ENCODE data around the gene B3GNT5. TPM values are rescaled to one million over a fixed set of nuclear protein-coding genes. Genes with fewer than 3 reads are reported as not detected.

The B3GNT5 gene
- total and polyA plus RNA-seq, 2 of the 8 experiments (the other 6 are each of a cell fraction or from before 2014, with no cell fraction given) = 2.4 to 9.7 TPM

GRCh38 chr3:183279371-183279770, 26.3 kb downstream of the B3GNT5 start:
- POLR2A ChIA-PET (ENCODE audit: partially characterized antibody) = no interaction called here

More at GRCh38 chr3:183279371-183279770, 26.3 kb downstream of the B3GNT5 start:
- Histone ChIP-seq H3K4me1 (replicated peaks in 1 of 4; ENCODE audit: control insufficient read depth in 3 of 4, insufficient read depth in 4 of 4, low read length in 3 of 4) (no peaks in the 10 kb centered on the region; a peak in 1 of 7 replicates), H3K4me3 (ENCODE audit: extremely low read depth in 1 of 4, insufficient read depth in 2 of 4, low read depth in 3 of 4, low read length in 4 of 4) (no peak overlapping the region), H2BK15ac (ENCODE audit: low read length) (no peak overlapping the region), H2AK5ac (ENCODE audit: low read depth, low read length) (no peak overlapping the region), H3K4ac (replicated peaks; ENCODE audit: insufficient read length, low read depth, low read length) (no peak overlapping the region), H2BK20ac (ENCODE audit: low read length) (no peak overlapping the region), H3K79me1 (ENCODE audit: low read depth, low read length) (no peaks in the 10 kb centered on the region), H2BK120ac (replicated peaks; ENCODE audit: low read depth, low read length) (no peak overlapping the region), H4K20me1 (replicated peaks in 1 of 2; ENCODE audit: control insufficient read depth in 1 of 2, insufficient read depth in 2 of 2, low read length in 2 of 2) (no peaks in the 10 kb centered on the region), H3K23me2 (ENCODE audit: low read depth, low read length) (no peaks in the 10 kb centered on the region; the same call in 1 of the 2 replicates), H3K36me3 (ENCODE audit: control insufficient read depth in 2 of 4, insufficient read depth in 4 of 4, low read length in 3 of 4) (no peaks in the 10 kb centered on the region), H3K14ac (ENCODE audit: insufficient read length) (no peak overlapping the region), H3K27me3 (replicated peaks in 1 of 4; ENCODE audit: control insufficient read depth in 3 of 4, extremely low read depth in 1 of 4, insufficient read depth in 3 of 4, low read length in 3 of 4) (no peaks in the 10 kb centered on the region), H4K8ac (ENCODE audit: extremely low read depth, insufficient read depth, low read length) (no peak overlapping the region), H3K23ac (ENCODE audit: insufficient read length) (no peak overlapping the region), H3K18ac (ENCODE audit: extremely low read depth, low read length) (no peak overlapping the region), H3K4me2 (ENCODE audit: insufficient read depth in 1 of 2, low read depth in 2 of 2, low read length in 2 of 2) (no peak overlapping the region), H4K91ac (replicated peaks; ENCODE audit: insufficient read length, low read length) (no peak overlapping the region), H2BK12ac (ENCODE audit: low read depth, low read length) (no peak overlapping the region), H3K27ac (ENCODE audit: low read depth, low read length) (no peak overlapping the region), H2BK5ac (ENCODE audit: low read depth, low read length) (no peak overlapping the region), H3K9ac (replicated peaks in 1 of 4; ENCODE audit: extremely low read depth in 1 of 4, low read depth in 3 of 4, low read length in 3 of 4) (no peak overlapping the region), H2AFZ (ENCODE audit: low read length) (no peak overlapping the region), H3K79me2 (ENCODE audit: control insufficient read depth in 1 of 2, insufficient read depth in 2 of 2, low read length in 2 of 2) (no peaks in the 10 kb centered on the region), H3K9me3 (ENCODE audit: insufficient read depth in 2 of 2, low read depth in 1 of 2, low read length in 1 of 2) (no peaks in the 10 kb centered on the region), H4K5ac (ENCODE audit: insufficient read length, low read depth, low read length) (no peak overlapping the region), H3K56ac (replicated peaks; ENCODE audit: insufficient read length, low read depth, low read length) (no peak overlapping the region)
- FAIRE-seq (no peak), DNase-seq (ENCODE audit: low read depth in 1 of 2, low spot score in 2 of 2) (no peak)
- no peak for TF ChIP-seq SIRT6 (IDR thresholded peaks at IDR 0.05; ENCODE audit: low read length)
- TF ChIP-seq SRF (IDR thresholded peaks at IDR 0.05; ENCODE audit: low read depth, low read length) = no peak
- TF ChIP-seq RXRA (IDR thresholded peaks at IDR 0.05; ENCODE audit: insufficient read depth, low read depth, low read length) = no peak
- no peak for TF ChIP-seq KDM4A (IDR thresholded peaks at IDR 0.05; ENCODE audit: low read depth, low read length, severe bottlenecking)
- TF ChIP-seq FOSL1 (IDR thresholded peaks at IDR 0.05; ENCODE audit: insufficient read depth, low read depth, low read length) = no peak
- no peak for TF ChIP-seq CTBP2 (IDR thresholded peaks at IDR 0.05; ENCODE audit: borderline replicate concordance, insufficient read depth, insufficient read length, low read length)
- TF ChIP-seq HDAC2 (IDR thresholded peaks at IDR 0.05; ENCODE audit: borderline replicate concordance in 1 of 2, low read depth in 2 of 2, low read length in 2 of 2) = no peak
- no peak for TF ChIP-seq ASH2L (IDR thresholded peaks at IDR 0.05; ENCODE audit: low read length)
- no peak for TF ChIP-seq POLR2AphosphoS5 (IDR thresholded peaks at IDR 0.05; ENCODE audit: low read depth, low read length)
- no peak for TF ChIP-seq EZH2 (IDR thresholded peaks at IDR 0.05; ENCODE audit: low read depth, low read length, severe bottlenecking)
- TF ChIP-seq BRCA1 (IDR thresholded peaks at IDR 0.05; ENCODE audit: low read depth, low read length) = no peak
- no peak for TF ChIP-seq GABPA (IDR thresholded peaks at IDR 0.05; ENCODE audit: borderline replicate concordance, insufficient read depth, low read length)
- TF ChIP-seq SIN3A (conservative IDR thresholded peaks at IDR 0.05 in 1 of 2, IDR thresholded peaks at IDR 0.05 in 1 of 2; ENCODE audit: low read depth in 1 of 2, low read length in 2 of 2) = no peak
- CTCF ChIA-PET (ENCODE audit: partially characterized antibody) = interaction anchor here (0.7 to 1.1 kb wide), 2 partner anchors 18 to 95 kb away, joined by 3 read pairs; no protein-coding TSS in a partner anchor
- WGBS, 2 experiments (ENCODE audit: extremely low coverage in 1 of 2, insufficient coverage in 1 of 2, insufficient read length in 1 of 2, insufficient replicate concordance in 2 of 2, low coverage in 1 of 2, low lambda C conversion rate in 2 of 2, missing lambda C conversion rate in 1 of 2) = 96% methylated on average over 3 of the region's 3 CpGs; no CpG with 5 or more reads in 1 of the 2 experiments

Data from H1 (cell line).